Hepatocyte (in vitro differentiated cells): ENCODE data around the gene NHSL2. TPM values are rescaled to one million over a fixed set of nuclear protein-coding genes. Genes with fewer than 3 reads are reported as not detected.

Experiments used
- DNase-seq: peaks from one replicate; pipeline ENCODE4 v3.0.0-alpha.2; 2016; ENCODE audit warnings: low spot score
- H2AFZ ChIP-seq: fragments of 200-600 bp; sonication (generic); 2 replicates; pipeline ENCODE4 v1.6.0; 2016; ENCODE audit warnings: antibody characterized with exemption, mild to moderate bottlenecking
- H3K27ac ChIP-seq: fragments of 200-600 bp; sonication (generic); 2 replicates; pipeline ENCODE4 v1.5.1; 2016; ENCODE audit warnings: mild to moderate bottlenecking
- H3K27me3 ChIP-seq: fragments of 200-600 bp; sonication (generic); 2 replicates; pipeline ENCODE4 v1.6.1; 2016
- H3K36me3 ChIP-seq: fragments of 200-600 bp; sonication (generic); replicated peaks from 2 replicates; pipeline ENCODE4 v1.5.1; 2016; ENCODE audit warnings: low read depth; ENCODE audit not compliant: insufficient read depth
- H3K4me1 ChIP-seq: fragments of 200-600 bp; sonication (generic); 2 replicates; pipeline ENCODE4 v1.5.1; 2016; ENCODE audit warnings: mild to moderate bottlenecking, moderate library complexity; ENCODE audit not compliant: insufficient read depth
- H3K4me2 ChIP-seq: fragments of 200-600 bp; sonication (generic); 2 replicates; pipeline ENCODE4 v1.6.0; 2016
- H3K4me3 ChIP-seq: fragments of 200-600 bp; sonication (generic); 2 replicates; pipeline ENCODE4 v1.5.1; 2016; ENCODE audit warnings: mild to moderate bottlenecking
- H3K79me2 ChIP-seq: fragments of 200-600 bp; sonication (generic); 2 replicates; pipeline ENCODE4 v1.6.0; 2017; ENCODE audit warnings: mild to moderate bottlenecking
- H3K9me2 ChIP-seq: fragments of 200-600 bp; sonication (generic); replicated peaks from 2 replicates; pipeline ENCODE4 v1.6.0; 2017; ENCODE audit warnings: mild to moderate bottlenecking; ENCODE audit not compliant: insufficient read depth
- H3K9me3 ChIP-seq: fragments of 200-600 bp; sonication (generic); 2 replicates; pipeline ENCODE4 v1.5.1; 2016; ENCODE audit warnings: low read depth, mild to moderate bottlenecking
- H4K20me1 ChIP-seq: fragments of 200-600 bp; sonication (generic); 2 replicates; pipeline ENCODE4 v1.6.0; 2016; ENCODE audit warnings: mild to moderate bottlenecking; ENCODE audit not compliant: insufficient read depth, poor library complexity, severe bottlenecking
- EZH2 ChIP-seq: fragments of 200-600 bp; sonication (generic); IDR thresholded peaks from 2 replicates; pipeline ENCODE4 v1.6.1; 2016; ENCODE audit warnings: antibody characterized with exemption, mild to moderate bottlenecking, borderline replicate concordance
- EZH2phosphoT487 ChIP-seq: fragments of 200-600 bp; sonication (generic); IDR thresholded peaks from one replicate; pipeline ENCODE4 v1.6.1; 2018; ENCODE audit warnings: antibody characterized with exemption, mild to moderate bottlenecking, low read depth, moderate library complexity; ENCODE audit not compliant: unreplicated experiment, severe bottlenecking
- WGBS: methylation state at CpG from one replicate; pipeline ENCODE4 v1.1.6; 2016; ENCODE audit warnings: low lambda C conversion rate; ENCODE audit errors: missing lambda C conversion rate; 5-methylcytosine and 5-hydroxymethylcytosine counted together
- polyA plus RNA-seq: library from polyadenylated mRNA; unstranded; fragments of >200 nt; fragmentation: Nextera tagmentation; extraction: Ambion mirVana; gene quantifications from 2 replicates; pipeline ENCODE4 v1.2.1, GENCODE V29; 2016
- total RNA-seq: library from RNA; depleted of rRNA; stranded (reverse); fragments of >200 nt; gene quantifications from 2 replicates; pipeline ENCODE4 v1.2.3, GENCODE V29; 2014
- TF ChIP-seq, protein P1 (sequence below): fragments of 200-600 bp; sonication (generic); IDR thresholded peaks from 2 replicates; pipeline ENCODE4 v1.5.1; 2016; ENCODE audit warnings: antibody characterized with exemption, mild to moderate bottlenecking; ENCODE audit not compliant: poor library complexity

The NHSL2 gene
- total and polyA plus RNA-seq, 2 experiments from 2014 or later, result 2.3 to 3.2 TPM

DNA sequence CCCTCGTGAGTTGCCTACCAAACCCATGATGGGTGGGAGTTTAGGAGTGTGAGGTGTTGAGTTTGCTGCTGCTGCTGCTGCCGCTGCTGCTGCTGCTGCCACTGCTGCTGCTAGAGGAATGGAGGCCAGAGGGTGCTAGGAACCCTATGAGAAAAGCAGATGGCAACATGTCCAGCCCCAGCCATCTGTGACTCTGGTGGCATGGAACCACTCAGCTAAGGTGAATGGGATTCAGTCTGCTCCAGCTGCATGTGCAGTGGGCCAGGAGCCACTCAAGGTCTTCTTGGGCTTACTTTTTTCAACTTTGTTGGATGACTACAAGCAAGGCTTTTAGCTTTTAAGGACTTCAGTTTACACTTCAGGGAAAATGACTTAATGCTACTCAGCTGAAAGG is 117.3 kb downstream of the NHSL2 start:
- TF ChIP-seq EZH2phosphoT487 (no peak), EZH2 (no peak)
- TF ChIP-seq, protein P1, sequence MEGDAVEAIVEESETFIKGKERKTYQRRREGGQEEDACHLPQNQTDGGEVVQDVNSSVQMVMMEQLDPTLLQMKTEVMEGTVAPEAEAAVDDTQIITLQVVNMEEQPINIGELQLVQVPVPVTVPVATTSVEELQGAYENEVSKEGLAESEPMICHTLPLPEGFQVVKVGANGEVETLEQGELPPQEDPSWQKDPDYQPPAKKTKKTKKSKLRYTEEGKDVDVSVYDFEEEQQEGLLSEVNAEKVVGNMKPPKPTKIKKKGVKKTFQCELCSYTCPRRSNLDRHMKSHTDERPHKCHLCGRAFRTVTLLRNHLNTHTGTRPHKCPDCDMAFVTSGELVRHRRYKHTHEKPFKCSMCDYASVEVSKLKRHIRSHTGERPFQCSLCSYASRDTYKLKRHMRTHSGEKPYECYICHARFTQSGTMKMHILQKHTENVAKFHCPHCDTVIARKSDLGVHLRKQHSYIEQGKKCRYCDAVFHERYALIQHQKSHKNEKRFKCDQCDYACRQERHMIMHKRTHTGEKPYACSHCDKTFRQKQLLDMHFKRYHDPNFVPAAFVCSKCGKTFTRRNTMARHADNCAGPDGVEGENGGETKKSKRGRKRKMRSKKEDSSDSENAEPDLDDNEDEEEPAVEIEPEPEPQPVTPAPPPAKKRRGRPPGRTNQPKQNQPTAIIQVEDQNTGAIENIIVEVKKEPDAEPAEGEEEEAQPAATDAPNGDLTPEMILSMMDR, result no peak
- no peak overlapping the region for H3K4me2 ChIP-seq
- H3K36me3 ChIP-seq, result no peaks in the 10 kb centered on the region
- 78% methylated on average over 2 of the region's 2 CpGs for WGBS
- H2AFZ ChIP-seq, result no peak overlapping the region
- peaks cover 12% of the 10 kb centered on the region for H3K4me1 ChIP-seq
- H3K27me3 ChIP-seq, result no peaks in the 10 kb centered on the region
- H3K79me2 ChIP-seq, result no peaks in the 10 kb centered on the region
- H3K9me2 ChIP-seq, result no peaks in the 10 kb centered on the region
- no peak overlapping the region for H3K4me3 ChIP-seq
- H3K9me3 ChIP-seq, result no peaks in the 10 kb centered on the region
- H4K20me1 ChIP-seq, result no peaks in the 10 kb centered on the region
- DNase-seq, result no peak
- H3K27ac ChIP-seq, result no peak overlapping the region

DNA sequence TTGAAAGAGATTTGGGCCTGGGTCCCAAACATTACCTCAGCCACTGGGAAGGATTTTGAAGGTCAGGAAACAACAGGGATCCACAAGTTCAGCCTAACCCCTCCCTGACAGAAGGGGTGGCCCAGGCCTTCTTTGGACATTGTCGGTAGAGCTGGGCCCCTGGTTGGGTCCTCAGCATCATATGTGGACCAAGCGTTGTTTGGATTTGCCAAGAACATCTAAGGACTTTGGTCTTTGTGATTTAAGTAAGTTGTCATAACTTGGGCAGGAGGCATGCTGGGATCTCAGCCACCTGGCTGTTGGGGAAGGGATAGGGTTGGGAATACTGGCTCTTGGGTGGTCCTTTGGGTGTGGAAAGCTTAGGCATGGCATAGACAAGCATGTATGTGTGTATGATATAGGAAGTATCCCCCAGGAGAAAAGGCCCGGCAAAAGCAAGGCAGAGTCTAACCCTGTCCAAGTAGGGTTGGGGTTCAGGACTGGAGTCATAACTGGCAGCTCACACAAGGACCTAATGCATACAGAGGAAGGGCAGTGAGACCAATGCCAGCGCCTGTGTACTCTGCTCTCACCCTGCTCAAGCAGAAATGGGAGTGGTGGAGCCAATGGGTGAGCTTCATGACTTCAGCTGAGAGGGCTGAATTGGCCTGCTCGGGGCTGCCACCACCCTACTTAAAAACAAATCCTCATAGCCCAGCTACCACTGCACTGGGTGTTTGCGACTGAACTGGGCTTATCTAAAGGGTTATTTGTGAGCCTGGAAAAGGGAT is 118.2 kb downstream of the NHSL2 start:
- Histone ChIP-seq H3K4me1 (peaks cover 12% of the 10 kb centered on the region), H3K27ac (peak overlapping the region; percentile 84)

DNA sequence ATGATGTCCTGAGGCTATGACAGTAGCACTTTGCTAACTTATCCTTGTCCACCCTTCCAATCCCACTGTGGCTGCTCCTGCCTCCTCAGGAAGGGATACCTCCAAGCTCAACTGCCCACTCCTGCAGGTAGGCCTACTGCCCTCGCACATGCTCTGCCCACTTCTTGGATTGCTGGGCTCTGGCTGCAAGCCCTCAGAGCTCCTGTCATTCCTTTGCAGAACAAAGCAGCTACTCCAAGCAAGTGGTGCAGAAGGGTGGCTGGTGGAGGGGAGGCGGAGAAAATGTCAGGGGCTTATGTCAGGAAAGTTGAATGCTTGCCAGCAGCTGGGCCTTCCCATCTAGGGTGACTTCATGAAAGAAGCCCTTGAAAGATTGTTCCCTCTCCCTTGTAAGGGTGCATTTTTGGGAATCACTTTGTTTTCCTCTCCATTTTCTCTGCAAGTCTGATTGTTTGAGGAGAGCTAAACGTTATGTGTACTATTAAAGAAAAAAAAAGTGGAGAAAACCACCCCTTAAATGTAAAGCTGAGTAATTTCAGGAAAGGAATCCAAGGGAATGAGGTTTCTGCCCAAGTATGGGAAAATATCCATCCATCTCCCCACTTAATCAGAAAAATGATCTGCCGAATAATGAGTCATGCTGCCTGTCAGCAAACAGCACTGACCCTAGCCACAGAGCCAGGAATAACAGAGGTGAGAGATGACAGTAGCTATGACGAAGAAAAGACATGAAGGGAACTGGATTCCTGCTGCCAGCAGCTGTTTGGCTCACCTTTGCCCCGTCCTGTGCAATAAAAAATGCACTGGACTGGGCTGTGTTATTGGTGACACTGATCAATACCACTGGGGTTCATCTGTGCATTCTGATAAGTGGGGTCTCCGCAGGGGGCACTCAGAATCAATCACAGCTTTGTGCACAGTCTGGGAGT is 119.1 kb downstream of the NHSL2 start:
- TF ChIP-seq, protein P1, result no peak
- TF ChIP-seq EZH2 (no peak), EZH2phosphoT487 (no peak)
- Histone ChIP-seq H3K27me3 (no peaks in the 10 kb centered on the region), H3K9me3 (no peaks in the 10 kb centered on the region), H3K4me2 (peak overlapping the region; percentile 55), H3K4me1 (peaks cover 12% of the 10 kb centered on the region), H3K9me2 (no peaks in the 10 kb centered on the region), H3K36me3 (no peaks in the 10 kb centered on the region), H2AFZ (no peak overlapping the region), H3K27ac (peak overlapping the region; percentile 84), H4K20me1 (no peaks in the 10 kb centered on the region), H3K4me3 (no peak overlapping the region), H3K79me2 (no peaks in the 10 kb centered on the region)
- peak; percentile 42 for DNase-seq
- 43% methylated on average over 7 of the region's 7 CpGs for WGBS

More for the DNA sequence above, 118.2 kb downstream of the NHSL2 start:
- no peak overlapping the region for H2AFZ ChIP-seq
- 78% methylated on average over 6 of the region's 6 CpGs for WGBS
- H3K9me2 ChIP-seq, result no peaks in the 10 kb centered on the region
- no peaks in the 10 kb centered on the region for H3K79me2 ChIP-seq
- TF ChIP-seq, protein P1, result no peak
- TF ChIP-seq EZH2phosphoT487 (no peak), EZH2 (no peak)
- H3K36me3 ChIP-seq, result no peaks in the 10 kb centered on the region
- no peaks in the 10 kb centered on the region for H3K9me3 ChIP-seq
- H4K20me1 ChIP-seq, result no peaks in the 10 kb centered on the region
- no peak overlapping the region for H3K4me2 ChIP-seq
- DNase-seq, result no peak
- no peaks in the 10 kb centered on the region for H3K27me3 ChIP-seq
- no peak overlapping the region for H3K4me3 ChIP-seq
